ENCODE measurements around the gene SEMA5B.

DNA sequence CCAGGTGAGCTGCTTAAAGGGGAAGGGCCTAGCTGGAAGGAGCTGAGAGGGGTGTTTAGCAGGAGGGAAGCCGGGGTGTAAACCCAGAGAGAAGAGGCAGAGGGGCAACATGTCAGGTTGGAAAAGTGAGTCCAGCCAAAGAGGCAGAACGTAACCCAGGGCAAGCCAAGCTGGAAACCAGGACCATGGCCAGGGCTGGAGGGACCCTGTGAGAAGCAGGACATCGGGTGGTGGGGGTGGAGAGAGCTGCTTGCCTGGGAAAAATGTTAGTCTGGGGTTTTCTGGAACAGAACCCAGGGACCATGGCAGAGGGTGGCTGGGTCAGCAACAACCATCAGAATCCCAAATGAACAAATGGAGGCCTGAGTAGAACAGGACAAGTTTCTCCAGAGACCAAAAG, 32.6 kb downstream of the SEMA5B start:
- TF ChIP-seq, protein P1, sequence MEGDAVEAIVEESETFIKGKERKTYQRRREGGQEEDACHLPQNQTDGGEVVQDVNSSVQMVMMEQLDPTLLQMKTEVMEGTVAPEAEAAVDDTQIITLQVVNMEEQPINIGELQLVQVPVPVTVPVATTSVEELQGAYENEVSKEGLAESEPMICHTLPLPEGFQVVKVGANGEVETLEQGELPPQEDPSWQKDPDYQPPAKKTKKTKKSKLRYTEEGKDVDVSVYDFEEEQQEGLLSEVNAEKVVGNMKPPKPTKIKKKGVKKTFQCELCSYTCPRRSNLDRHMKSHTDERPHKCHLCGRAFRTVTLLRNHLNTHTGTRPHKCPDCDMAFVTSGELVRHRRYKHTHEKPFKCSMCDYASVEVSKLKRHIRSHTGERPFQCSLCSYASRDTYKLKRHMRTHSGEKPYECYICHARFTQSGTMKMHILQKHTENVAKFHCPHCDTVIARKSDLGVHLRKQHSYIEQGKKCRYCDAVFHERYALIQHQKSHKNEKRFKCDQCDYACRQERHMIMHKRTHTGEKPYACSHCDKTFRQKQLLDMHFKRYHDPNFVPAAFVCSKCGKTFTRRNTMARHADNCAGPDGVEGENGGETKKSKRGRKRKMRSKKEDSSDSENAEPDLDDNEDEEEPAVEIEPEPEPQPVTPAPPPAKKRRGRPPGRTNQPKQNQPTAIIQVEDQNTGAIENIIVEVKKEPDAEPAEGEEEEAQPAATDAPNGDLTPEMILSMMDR (IDR thresholded peaks at IDR 0.05): no peak
- no peak for TF ChIP-seq EZH2 (IDR thresholded peaks at IDR 0.05; ENCODE audit: borderline replicate concordance, insufficient read depth, low read depth, low read length, poor library complexity, severe bottlenecking)
